Measurements from ENCODE around the gene KMT5C.

Gene KMT5C

GRCh38 chr19:55302318-55302703 lies 37.4 kb upstream of the KMT5C start:
- DNase-seq (ENCODE audit: low read depth), result no peak
- H3K4me3 ChIP-seq (ENCODE audit: low read depth, low read length), result no peak overlapping the region
- TF ChIP-seq POLR2A (IDR thresholded peaks at IDR 0.05; ENCODE audit: extremely low read depth, insufficient read length), result no peak
- no peak for TF ChIP-seq MAX (IDR thresholded peaks at IDR 0.05; ENCODE audit: low read depth, low read length)

DNA sequence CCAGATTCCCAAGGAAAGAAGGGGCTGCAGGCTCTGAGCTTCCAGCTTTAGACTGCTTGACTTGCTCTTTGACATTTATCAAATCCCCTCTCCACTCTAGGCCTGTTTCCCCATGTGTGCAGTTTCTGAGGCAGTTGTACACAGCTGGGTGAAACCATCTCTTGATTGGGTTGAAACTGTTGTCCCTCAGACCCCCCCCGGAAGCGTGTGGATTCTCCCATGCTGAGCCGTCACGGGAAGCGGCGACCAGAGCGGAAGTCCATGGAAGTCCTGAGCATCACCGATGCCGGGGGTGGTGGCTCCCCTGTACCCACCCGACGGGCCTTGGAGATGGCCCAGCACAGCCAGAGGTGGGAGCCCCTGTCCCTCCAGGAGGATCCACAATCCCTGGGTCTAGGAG lies 36.2 kb upstream of the KMT5C start:
- DNase-seq (ENCODE audit: low read depth), result no peak
- H3K4me3 ChIP-seq (ENCODE audit: low read depth, low read length), result no peak overlapping the region
- TF ChIP-seq CTCF (IDR thresholded peaks at IDR 0.05; ENCODE audit: low read depth, low read length), result no peak
- TF ChIP-seq POLR2A (IDR thresholded peaks at IDR 0.05; ENCODE audit: extremely low read depth, insufficient read length), result no peak
- no peak for TF ChIP-seq MAX (IDR thresholded peaks at IDR 0.05; ENCODE audit: low read depth, low read length)
- no peak for TF ChIP-seq MYC (IDR thresholded peaks at IDR 0.05; ENCODE audit: low read depth, low read length)

GRCh38 chr19:55304279-55304978 lies 35.2 kb upstream of the KMT5C start:
- no peak overlapping the region for H3K4me3 ChIP-seq (ENCODE audit: low read depth, low read length)
- TF ChIP-seq POLR2A (IDR thresholded peaks at IDR 0.05; ENCODE audit: extremely low read depth, insufficient read length), result no peak
- no peak; the same call in 1 of the 2 replicates for TF ChIP-seq MYC (IDR thresholded peaks at IDR 0.05; ENCODE audit: low read depth, low read length)
- no peak for TF ChIP-seq CTCF (IDR thresholded peaks at IDR 0.05; ENCODE audit: low read depth, low read length)
- no peak for TF ChIP-seq MAX (IDR thresholded peaks at IDR 0.05; ENCODE audit: low read depth, low read length)

DNA sequence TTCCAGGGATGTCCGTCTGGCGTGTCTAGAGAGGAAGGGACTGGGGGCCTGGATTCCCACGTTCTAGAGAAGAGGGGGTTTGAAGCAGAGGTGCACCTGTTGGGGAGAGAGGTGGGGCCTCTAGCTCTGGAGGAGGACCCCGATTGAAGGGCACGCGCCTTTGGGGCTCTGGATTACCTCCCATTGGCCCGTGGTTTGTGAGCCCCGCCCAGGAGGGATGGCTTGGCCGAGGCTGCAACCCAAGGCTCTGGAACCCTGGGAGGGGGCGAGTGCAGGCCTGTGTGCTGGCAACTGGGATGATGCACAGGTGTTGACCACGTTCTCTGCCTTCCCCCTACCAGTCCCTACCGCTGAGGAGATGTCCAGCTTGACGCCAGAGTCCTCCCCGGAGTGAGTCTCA lies 34.7 kb upstream of the KMT5C start:
- no peak for DNase-seq (ENCODE audit: low read depth)

More at GRCh38 chr19:55304279-55304978, 35.2 kb upstream of the KMT5C start:
- DNase-seq (ENCODE audit: low read depth), result peak; percentile 71

GRCh38 chr19:55305491-55305890 lies 34.2 kb upstream of the KMT5C start:
- TF ChIP-seq MAX (IDR thresholded peaks at IDR 0.05; ENCODE audit: low read depth, low read length), result no peak
- TF ChIP-seq MYC (IDR thresholded peaks at IDR 0.05; ENCODE audit: low read depth, low read length), result peak; percentile 32; the same call in 1 of the 2 replicates
- DNase-seq (ENCODE audit: low read depth), result peak; percentile 57
- H3K4me3 ChIP-seq (ENCODE audit: low read depth, low read length), result no peak overlapping the region

More for the DNA sequence above, 34.7 kb upstream of the KMT5C start:
- H3K4me3 ChIP-seq (ENCODE audit: low read depth, low read length), result no peak overlapping the region
- TF ChIP-seq CTCF (IDR thresholded peaks at IDR 0.05; ENCODE audit: low read depth, low read length) (no peak), POLR2A (IDR thresholded peaks at IDR 0.05; ENCODE audit: extremely low read depth, insufficient read length) (no peak), MAX (IDR thresholded peaks at IDR 0.05; ENCODE audit: low read depth, low read length) (no peak)

GRCh38 chr19:55305983-55306562 lies 33.6 kb upstream of the KMT5C start:
- no peak overlapping the region for H3K4me3 ChIP-seq (ENCODE audit: low read depth, low read length)
- TF ChIP-seq MYC (IDR thresholded peaks at IDR 0.05; ENCODE audit: low read depth, low read length) (no peak), MAX (IDR thresholded peaks at IDR 0.05; ENCODE audit: low read depth, low read length) (no peak)
- DNase-seq (ENCODE audit: low read depth), result peak; percentile 47

DNA sequence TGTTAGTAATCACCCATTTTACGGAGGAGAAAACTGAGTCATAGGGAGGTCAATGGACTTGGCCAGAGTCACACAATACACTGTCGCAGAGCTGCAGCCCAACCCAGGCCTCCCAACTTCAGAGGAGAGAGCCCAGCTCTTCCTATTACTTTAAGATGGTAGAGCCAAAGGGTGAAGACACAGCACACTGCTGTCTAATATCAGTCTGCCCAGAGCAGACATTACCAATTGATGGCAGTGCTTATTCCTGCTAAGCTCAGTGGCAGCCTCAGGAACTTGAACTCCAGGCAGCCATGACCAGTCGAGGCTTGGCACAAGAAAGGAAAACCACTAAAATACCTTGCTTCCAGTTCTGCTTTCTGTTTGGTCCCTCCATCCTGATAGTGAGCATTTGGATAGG lies 33.0 kb upstream of the KMT5C start:
- no peak for DNase-seq (ENCODE audit: low read depth)
- no peak for TF ChIP-seq CTCF (IDR thresholded peaks at IDR 0.05; ENCODE audit: low read depth, low read length)
- TF ChIP-seq MYC (IDR thresholded peaks at IDR 0.05; ENCODE audit: low read depth, low read length), result no peak
- no peak for TF ChIP-seq MAX (IDR thresholded peaks at IDR 0.05; ENCODE audit: low read depth, low read length)
- TF ChIP-seq POLR2A (IDR thresholded peaks at IDR 0.05; ENCODE audit: extremely low read depth, insufficient read length), result no peak
- H3K4me3 ChIP-seq (ENCODE audit: low read depth, low read length), result no peak overlapping the region
